Measurements from ENCODE around the gene CCDC88C.

GRCh38 chr14:91344096-91344495 is 73.5 kb downstream of the CCDC88C start:
- TF ChIP-seq CTCF (IDR thresholded peaks at IDR 0.05 in 4 of 5, conservative IDR thresholded peaks at IDR 0.05 in 1 of 5) = no peak
- TF ChIP-seq POLR2A (IDR thresholded peaks at IDR 0.05) = no peak
